Stomach (tissue), 4 donors: ENCODE data around the gene KIF20B.

Experiments used
- CTCF ChIP-seq, 7 experiments: fragments of 450-650 bp in 4 of 7; fragments of 200-600 bp in 3 of 7; sonication (generic) in 3 of 7; IDR thresholded peaks; one replicate each; pipeline ENCODE4 v1.5.1; 2016 to 2019; ENCODE audit warnings: antibody characterized with exemption in 7 of 7, control low read depth in 2 of 7, mild to moderate bottlenecking in 1 of 7
- EP300 ChIP-seq: sonication (generic); formaldehyde crosslinking; IDR thresholded peaks from one replicate; pipeline ENCODE4 v1.6.1; 2017; ENCODE audit warnings: antibody characterized with exemption
- POLR2A ChIP-seq, 4 donors: fragments of 450-650 bp; IDR thresholded peaks; one replicate each; pipeline ENCODE4 v1.6.1; 2016; ENCODE audit warnings: antibody characterized with exemption in 4 of 4, control low read depth in 2 of 4, mild to moderate bottlenecking in 1 of 4, moderate library complexity in 1 of 4
- POLR2AphosphoS5 ChIP-seq, 3 donors: sonication (generic); formaldehyde crosslinking; IDR thresholded peaks; one replicate each; pipeline ENCODE4 v1.6.1; 2016; ENCODE audit warnings: antibody characterized with exemption in 3 of 3

- TF ChIP-seq CTCF (IDR thresholded peaks at IDR 0.05): no peak
- no peak for TF ChIP-seq POLR2A (IDR thresholded peaks at IDR 0.05)
- no peak for TF ChIP-seq EP300
- TF ChIP-seq POLR2AphosphoS5 (IDR thresholded peaks at IDR 0.05): no peak
Observed at GRCh38 chr10:89707372-89707771, 6.0 kb downstream of the KIF20B start.
